Measurements from ENCODE around the gene DUSP22.
"Not testable (repeated sequence)": the region's sequence is repeated elsewhere in the genome, so short reads cannot be mapped to it uniquely, and the experiment has no call there.

The DUSP22 gene

GRCh38 chr6:291697-292505 lies at the start of gene DUSP22:
TSS of gene DUSP22 (plus strand) at chr6:292487. CDS start at chr6:292540, 53 bp downstream.
- peak; percentile 91 for DNase-seq (ENCODE audit: low spot score)

- no peak for DNase-seq (ENCODE audit: low spot score)
These were observed 45.9 kb upstream of the DUSP22 start for GRCh38 chr6:246352-246751.

GRCh38 chr6:247351-247750 lies 44.9 kb upstream of the DUSP22 start:
- DNase-seq (ENCODE audit: low spot score), result no peak

- DNase-seq (ENCODE audit: low spot score), result not testable (repeated sequence)
These were observed 44.2 kb upstream of the DUSP22 start for GRCh38 chr6:248046-248445.

GRCh38 chr6:250676-251075 lies 41.6 kb upstream of the DUSP22 start:
- no peak for DNase-seq (ENCODE audit: low spot score)

GRCh38 chr6:251920-252319 lies 40.4 kb upstream of the DUSP22 start:
- DNase-seq (ENCODE audit: low spot score), result no peak

GRCh38 chr6:252775-253535 lies 39.3 kb upstream of the DUSP22 start:
- DNase-seq (ENCODE audit: low spot score), result no peak

- DNase-seq (ENCODE audit: low spot score), result no peak
These were observed 38.3 kb upstream of the DUSP22 start for GRCh38 chr6:254016-254415.

- DNase-seq (ENCODE audit: low spot score), result no peak
These were observed 37.1 kb upstream of the DUSP22 start for GRCh38 chr6:255041-255750.

GRCh38 chr6:255751-256083 lies 36.6 kb upstream of the DUSP22 start:
- no peak for DNase-seq (ENCODE audit: low spot score)

GRCh38 chr6:256169-256568 lies 36.1 kb upstream of the DUSP22 start:
- no peak for DNase-seq (ENCODE audit: low spot score)

GRCh38 chr6:257031-257725 lies 35.1 kb upstream of the DUSP22 start:
- no peak for DNase-seq (ENCODE audit: low spot score)

- no peak for DNase-seq (ENCODE audit: low spot score)
These were observed 34.5 kb upstream of the DUSP22 start for GRCh38 chr6:257774-258173.

GRCh38 chr6:259316-259715 lies 33.0 kb upstream of the DUSP22 start:
- DNase-seq (ENCODE audit: low spot score), result no peak

- DNase-seq (ENCODE audit: low spot score), result no peak
These were observed 32.3 kb upstream of the DUSP22 start for GRCh38 chr6:259901-260508.

GRCh38 chr6:264626-265025 lies 27.7 kb upstream of the DUSP22 start:
- DNase-seq (ENCODE audit: low spot score), result no peak

- DNase-seq (ENCODE audit: low spot score), result no peak
These were observed 23.8 kb upstream of the DUSP22 start for GRCh38 chr6:268394-268935.

- DNase-seq (ENCODE audit: low spot score), result no peak
These were observed 18.7 kb upstream of the DUSP22 start for GRCh38 chr6:273551-274058.

- DNase-seq (ENCODE audit: low spot score), result no peak
These were observed 14.5 kb upstream of the DUSP22 start for GRCh38 chr6:277746-278145.

GRCh38 chr6:278494-278893 lies 13.8 kb upstream of the DUSP22 start:
- no peak for DNase-seq (ENCODE audit: low spot score)

- DNase-seq (ENCODE audit: low spot score), result no peak
These were observed 12.8 kb upstream of the DUSP22 start for GRCh38 chr6:279341-280029.
